SK-N-SH (cell line): ENCODE measurements around the gene FOXO1.

Experiments used
- EZH2phosphoT487 ChIP-seq: fragments of 200-600 bp; sonication (generic); IDR thresholded peaks from 2 replicates; pipeline ENCODE4 v1.6.1; 2017; ENCODE audit warnings: low read depth, mixed run types, mild to moderate bottlenecking, antibody characterized with exemption, moderate library complexity, borderline replicate concordance
- FOSL2 ChIP-seq: IDR thresholded peaks from 2 replicates; pipeline ENCODE4 v1.4.0; 2012; ENCODE audit warnings: low read depth, mild to moderate bottlenecking, moderate library complexity, borderline replicate concordance
- MAX ChIP-seq: IDR thresholded peaks from 2 replicates; pipeline ENCODE4 v1.4.0; 2012; ENCODE audit warnings: low read depth
- POLR2AphosphoS5 ChIP-seq: IDR thresholded peaks from 2 replicates; pipeline ENCODE4 v1.6.1; 2012; ENCODE audit warnings: low read depth, low read length
- RFX5 ChIP-seq: IDR thresholded peaks from 2 replicates; pipeline ENCODE4 v1.6.1; 2012; ENCODE audit warnings: mild to moderate bottlenecking, improper control_type of control experiment, low read length
- TAF1 ChIP-seq: IDR thresholded peaks from 2 replicates; pipeline ENCODE4 v1.6.1; 2012; ENCODE audit warnings: low read depth, mild to moderate bottlenecking, low read length, moderate library complexity, borderline replicate concordance
- YY1 ChIP-seq: IDR thresholded peaks from 2 replicates; pipeline ENCODE4 v1.4.0; 2012; ENCODE audit warnings: low read depth, mild to moderate bottlenecking
- TF ChIP-seq, protein P1 (sequence below): fragments of 200-600 bp; sonication (generic); IDR thresholded peaks from 2 replicates; pipeline ENCODE4 v1.6.1; 2017; ENCODE audit warnings: antibody characterized with exemption, mild to moderate bottlenecking, moderate library complexity

DNA sequence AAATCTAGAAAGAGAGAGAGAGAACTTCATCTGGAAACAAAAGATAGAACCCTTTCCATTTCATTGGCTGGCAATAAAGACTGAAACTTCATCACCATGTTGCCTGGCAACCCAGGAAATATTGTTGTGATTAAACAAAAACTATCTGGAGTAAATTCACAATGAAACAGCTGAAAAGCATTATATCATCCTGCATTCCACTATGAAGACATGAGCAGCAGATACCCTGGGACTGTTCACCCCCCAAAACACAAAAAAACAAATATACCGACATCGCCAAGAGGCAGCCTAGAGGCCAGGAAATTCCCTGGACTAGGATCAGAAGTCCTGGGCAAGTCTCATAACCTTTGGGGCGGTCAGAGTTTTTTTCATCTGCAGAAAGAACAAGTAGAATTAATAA, 158.3 kb downstream of the FOXO1 start:
- no peak for TF ChIP-seq EZH2phosphoT487
- TF ChIP-seq, protein P1, sequence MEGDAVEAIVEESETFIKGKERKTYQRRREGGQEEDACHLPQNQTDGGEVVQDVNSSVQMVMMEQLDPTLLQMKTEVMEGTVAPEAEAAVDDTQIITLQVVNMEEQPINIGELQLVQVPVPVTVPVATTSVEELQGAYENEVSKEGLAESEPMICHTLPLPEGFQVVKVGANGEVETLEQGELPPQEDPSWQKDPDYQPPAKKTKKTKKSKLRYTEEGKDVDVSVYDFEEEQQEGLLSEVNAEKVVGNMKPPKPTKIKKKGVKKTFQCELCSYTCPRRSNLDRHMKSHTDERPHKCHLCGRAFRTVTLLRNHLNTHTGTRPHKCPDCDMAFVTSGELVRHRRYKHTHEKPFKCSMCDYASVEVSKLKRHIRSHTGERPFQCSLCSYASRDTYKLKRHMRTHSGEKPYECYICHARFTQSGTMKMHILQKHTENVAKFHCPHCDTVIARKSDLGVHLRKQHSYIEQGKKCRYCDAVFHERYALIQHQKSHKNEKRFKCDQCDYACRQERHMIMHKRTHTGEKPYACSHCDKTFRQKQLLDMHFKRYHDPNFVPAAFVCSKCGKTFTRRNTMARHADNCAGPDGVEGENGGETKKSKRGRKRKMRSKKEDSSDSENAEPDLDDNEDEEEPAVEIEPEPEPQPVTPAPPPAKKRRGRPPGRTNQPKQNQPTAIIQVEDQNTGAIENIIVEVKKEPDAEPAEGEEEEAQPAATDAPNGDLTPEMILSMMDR = no peak
- TF ChIP-seq MAX = no peak
- TF ChIP-seq YY1 = no peak
- TF ChIP-seq RFX5 = no peak
- no peak for TF ChIP-seq TAF1
- no peak for TF ChIP-seq POLR2AphosphoS5
- no peak for TF ChIP-seq FOSL2
